GM18517 (cell line): ENCODE data around the gene ERICH3.

Experiments used
- ATAC-seq: cut with Tn5 transposase; IDR thresholded peaks from one replicate; pipeline ENCODE4 v1.9.1; 2021; ENCODE audit warnings: mild to moderate bottlenecking, moderate library complexity; ENCODE audit not compliant: unreplicated experiment

ERICH3 gene

GRCh38 chr1:74591949-74592348 lies 81.6 kb downstream of the ERICH3 start:
- ATAC-seq = no peak

GRCh38 chr1:74590288-74590687 lies 83.3 kb downstream of the ERICH3 start:
- ATAC-seq = no peak

GRCh38 chr1:74587888-74588287 lies 85.7 kb downstream of the ERICH3 start:
- ATAC-seq = no peak

- peak; percentile 66 for ATAC-seq
Measured at GRCh38 chr1:74586253-74586897, 87.2 kb downstream of the ERICH3 start.

- no peak for ATAC-seq
Measured at GRCh38 chr1:74584185-74584584, 89.4 kb downstream of the ERICH3 start.

GRCh38 chr1:74583397-74583796 lies 90.2 kb downstream of the ERICH3 start:
- ATAC-seq = no peak

- peak; percentile 99 for ATAC-seq
Measured at GRCh38 chr1:74579425-74579824, 94.2 kb downstream of the ERICH3 start.

- ATAC-seq = no peak
Measured at GRCh38 chr1:74578101-74578500, 95.5 kb downstream of the ERICH3 start.

- no peak for ATAC-seq
Measured at GRCh38 chr1:74571891-74572290, 101.7 kb downstream of the ERICH3 start.

GRCh38 chr1:74571493-74571800 lies 102.1 kb downstream of the ERICH3 start:
- no peak for ATAC-seq

- ATAC-seq = no peak
Measured at GRCh38 chr1:74570797-74571492, 102.6 kb downstream of the ERICH3 start.

GRCh38 chr1:74549932-74550331 lies 123.7 kb downstream of the ERICH3 start:
- no peak for ATAC-seq

- ATAC-seq = no peak
Measured at GRCh38 chr1:74548961-74549750, 124.4 kb downstream of the ERICH3 start.

- no peak for ATAC-seq
Measured at GRCh38 chr1:74545821-74546220, 127.8 kb downstream of the ERICH3 start.

- ATAC-seq = no peak
Measured at GRCh38 chr1:74534241-74534640, 139.4 kb downstream of the ERICH3 start.

- ATAC-seq = no peak
Measured at GRCh38 chr1:74531796-74532195, 141.8 kb downstream of the ERICH3 start.

- no peak for ATAC-seq
Measured at GRCh38 chr1:74530892-74531291, 142.7 kb downstream of the ERICH3 start.

GRCh38 chr1:74528123-74528522 lies 145.5 kb downstream of the ERICH3 start:
- ATAC-seq = no peak

GRCh38 chr1:74526708-74527107 lies 146.9 kb downstream of the ERICH3 start:
- no peak for ATAC-seq

- ATAC-seq = no peak
Measured at GRCh38 chr1:74523873-74524480, 149.6 kb downstream of the ERICH3 start.

GRCh38 chr1:74522148-74522547 lies 151.4 kb downstream of the ERICH3 start:
- no peak for ATAC-seq
